Retinal pigment epithelial cell (primary cell): ENCODE results near the gene UBE2L3.
"Not testable (repeated sequence)": the region's sequence is repeated elsewhere in the genome, so short reads cannot be mapped to it uniquely, and the experiment has no call there.

Experiments used
- DNase-seq: peaks from one replicate; pipeline ENCODE4 v3.0.0-alpha.2; 2010; ENCODE audit warnings: low read depth
- H3K4me3 ChIP-seq: 2 replicates; pipeline ENCODE4 v1.5.1; 2011; ENCODE audit warnings: mild to moderate bottlenecking, low read length, control low read depth, moderate library complexity
- CTCF ChIP-seq: conservative IDR thresholded peaks from 2 replicates; pipeline ENCODE4 v1.5.1; 2011; ENCODE audit warnings: low read depth, low read length, control low read depth, inconsistent platforms

The UBE2L3 gene

GRCh38 chr22:21594865-21595452, 27.4 kb downstream of the UBE2L3 start:
- TF ChIP-seq CTCF: no peak
- H3K4me3 ChIP-seq: no peak overlapping the region
- DNase-seq: no peak

GRCh38 chr22:21596356-21597135, 29.0 kb downstream of the UBE2L3 start:
- DNase-seq, H3K4me3 ChIP-seq: not testable (repeated sequence)

GRCh38 chr22:21598302-21598701, 30.8 kb downstream of the UBE2L3 start:
- H3K4me3 ChIP-seq: no peak overlapping the region
- TF ChIP-seq CTCF: no peak
- no peak for DNase-seq

GRCh38 chr22:21599053-21599893, 31.8 kb downstream of the UBE2L3 start:
- no peak overlapping the region for H3K4me3 ChIP-seq
- TF ChIP-seq CTCF: no peak
- DNase-seq: no peak

- TF ChIP-seq CTCF: no peak
- no peak overlapping the region for H3K4me3 ChIP-seq
- DNase-seq: no peak
These were observed 35.1 kb downstream of the UBE2L3 start for GRCh38 chr22:21602579-21602978.

- H3K4me3 ChIP-seq: no peak overlapping the region
- TF ChIP-seq CTCF: no peak
- no peak for DNase-seq
These were observed 36.5 kb downstream of the UBE2L3 start for GRCh38 chr22:21603973-21604372.

- no peak overlapping the region for H3K4me3 ChIP-seq
- TF ChIP-seq CTCF: no peak
- no peak for DNase-seq
These were observed 38.5 kb downstream of the UBE2L3 start for GRCh38 chr22:21605887-21606564.
